Lower lobe of right lung (tissue), 2 donors: Measurements from ENCODE around the gene SLC38A8. TPM values are rescaled to one million over a fixed set of nuclear protein-coding genes. Genes with fewer than 3 reads are reported as not detected.
A peak's percentile ranks its signal among the peaks of the same experiment; 100 is the strongest.

Source experiments
- ATAC-seq, 2 donors: fragments of 200-7000 bp; cut with Tn5 transposase; one replicate each; pipeline ENCODE4 v1.9.1; 2020 to 2022; ENCODE audit warnings: mild to moderate bottlenecking in 2 of 2, moderate library complexity in 2 of 2
- DNase-seq: peaks from one replicate; pipeline ENCODE4 v3.0.0-alpha.2; 2020
- H3K27ac ChIP-seq: fragments of 200-600 bp; one replicate; pipeline ENCODE4 v1.8.0; 2022
- H3K27me3 ChIP-seq: fragments of 200-600 bp; one replicate; pipeline ENCODE4 v1.8.0; 2022; ENCODE audit warnings: low read depth
- H3K36me3 ChIP-seq: fragments of 200-600 bp; one replicate; pipeline ENCODE4 v1.8.0; 2022; ENCODE audit warnings: mild to moderate bottlenecking
- H3K4me1 ChIP-seq: fragments of 200-600 bp; one replicate; pipeline ENCODE4 v1.8.0; 2022
- H3K4me3 ChIP-seq: fragments of 200-600 bp; one replicate; pipeline ENCODE4 v1.8.0; 2022; ENCODE audit warnings: mild to moderate bottlenecking
- H3K9me3 ChIP-seq: fragments of 200-600 bp; one replicate; pipeline ENCODE4 v1.8.0; 2022
- CTCF ChIP-seq: fragments of 200-600 bp; IDR thresholded peaks from one replicate; pipeline ENCODE4 v1.8.0; 2022; ENCODE audit warnings: antibody characterized with exemption, mild to moderate bottlenecking
- intact Hi-C: fragments of 100-400 bp; cut with DNase I; formaldehyde crosslinking; loops from one replicate; pipeline ENCODE4 v1.11.0; 2022
- total RNA-seq: library from RNA; stranded (reverse); fragmentation: NEBNext Ultra II Directional; extraction: Animal tissue kit (Norgen Biotek cat#: 25700); gene quantifications from one replicate; pipeline ENCODE4 v1.2.1, GENCODE V29; 2021
- donor health status: DM: no; HTN: yes; CAD: no; lungs with severe emphysema.

The SLC38A8 gene
- total RNA-seq, 1 donor from 2014 or later: not detected

DNA sequence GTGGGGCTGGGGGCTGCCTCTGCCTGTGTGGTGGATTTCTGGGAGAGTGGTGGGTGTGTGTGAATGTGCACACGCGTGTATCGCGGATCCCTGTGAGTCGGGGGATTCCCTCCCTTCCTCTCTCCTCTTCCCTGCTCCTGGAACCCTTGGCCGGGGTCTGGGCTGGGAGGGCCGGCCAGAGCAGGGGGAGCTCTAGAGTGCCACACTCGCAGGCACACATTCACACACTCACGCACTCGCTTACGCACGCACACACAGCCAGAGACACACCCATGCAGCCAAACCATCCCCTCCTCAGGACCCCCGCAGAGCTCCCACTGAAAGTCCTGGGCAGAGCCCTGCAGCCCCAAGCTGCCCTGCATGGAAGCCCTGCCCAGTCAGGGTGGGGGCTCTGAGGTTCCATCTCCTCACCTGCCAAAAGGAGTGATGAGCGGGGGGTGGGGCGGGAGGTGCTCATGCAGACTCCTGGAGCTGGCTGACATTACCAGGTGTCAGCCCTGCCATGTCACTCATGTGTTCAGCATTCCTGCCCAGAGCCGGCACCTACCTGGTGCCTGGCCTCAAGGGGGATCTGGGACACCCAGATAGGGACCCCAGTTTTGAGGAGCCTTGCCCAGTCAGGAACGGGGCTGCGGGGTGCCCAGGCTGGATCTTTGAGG lies 72.7 kb downstream of the SLC38A8 start:
- DNase-seq (peak; percentile 39), ATAC-seq (no peak)
- Histone ChIP-seq H3K4me3 (no peak overlapping the region), H3K27me3 (peaks cover 13% of the 10 kb centered on the region), H3K9me3 (no peaks in the 10 kb centered on the region), H3K27ac (no peak overlapping the region), H3K36me3 (peaks cover 7% of the 10 kb centered on the region), H3K4me1 (no peaks in the 10 kb centered on the region)
- intact Hi-C loops: no loop called here
- no peak for TF ChIP-seq CTCF

- ATAC-seq (no peak), DNase-seq (peak; percentile 32)
- Histone ChIP-seq H3K9me3 (no peaks in the 10 kb centered on the region), H3K4me3 (no peak overlapping the region), H3K36me3 (peaks cover 7% of the 10 kb centered on the region), H3K27ac (no peak overlapping the region), H3K4me1 (no peaks in the 10 kb centered on the region), H3K27me3 (peaks cover 13% of the 10 kb centered on the region)
- no peak for TF ChIP-seq CTCF
- intact Hi-C loops: no loop called here
These were observed 73.5 kb downstream of the SLC38A8 start for GRCh38 chr16:83968891-83969649.

- H3K27ac ChIP-seq: no peak overlapping the region
- TF ChIP-seq CTCF: no peak
- H3K27me3 ChIP-seq: peaks cover 13% of the 10 kb centered on the region
- H3K9me3 ChIP-seq: no peaks in the 10 kb centered on the region
- no peak for ATAC-seq
- no peaks in the 10 kb centered on the region for H3K4me1 ChIP-seq
- H3K36me3 ChIP-seq: peaks cover 10% of the 10 kb centered on the region
- H3K4me3 ChIP-seq: no peak overlapping the region
- intact Hi-C loops: no loop called here
- DNase-seq: peak; percentile 39
These were observed 74.2 kb downstream of the SLC38A8 start for GRCh38 chr16:83968306-83968851.

DNA sequence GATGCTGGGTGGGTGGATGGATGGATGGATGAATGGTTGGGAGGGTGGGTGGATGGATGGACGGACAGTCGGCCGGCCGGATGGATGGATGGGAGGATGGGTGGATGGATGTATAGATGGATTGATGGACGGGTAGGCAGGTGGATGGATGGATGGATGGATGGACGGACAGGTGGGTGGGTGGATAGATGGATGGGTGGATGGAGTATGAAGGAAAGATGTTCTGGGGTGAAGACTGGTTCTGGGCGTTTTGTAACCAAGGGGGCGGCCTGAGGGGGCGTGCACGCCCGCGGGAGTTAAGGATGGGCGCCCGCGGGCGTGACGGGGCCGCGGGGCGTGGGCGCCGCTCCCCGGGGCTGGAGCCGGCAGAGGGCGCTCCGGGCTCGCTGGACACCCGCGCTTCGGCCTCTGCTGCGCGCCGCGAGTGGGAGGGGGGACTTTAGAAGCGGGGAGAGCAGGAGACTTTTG lies 74.7 kb downstream of the SLC38A8 start, which contains the start of gene NECAB2:
Gene NECAB2 (plus strand): TSS at position 407 of the 468 bp plus-strand sequence. CDS start 405 bp downstream, outside the sequence.
- Histone ChIP-seq H3K27me3 (peaks cover 13% of the 10 kb centered on the region), H3K9me3 (no peaks in the 10 kb centered on the region), H3K4me1 (no peaks in the 10 kb centered on the region), H3K4me3 (no peak within 1 kb of the TSS), H3K36me3 (peaks cover 15% of the 10 kb centered on the region), H3K27ac (no peak within 1 kb of the TSS)
- peak; percentile 59 for TF ChIP-seq CTCF
- ATAC-seq (peak; percentile 61 to 66), DNase-seq (peak; percentile 66)
- intact Hi-C loops: no loop called here

DNA sequence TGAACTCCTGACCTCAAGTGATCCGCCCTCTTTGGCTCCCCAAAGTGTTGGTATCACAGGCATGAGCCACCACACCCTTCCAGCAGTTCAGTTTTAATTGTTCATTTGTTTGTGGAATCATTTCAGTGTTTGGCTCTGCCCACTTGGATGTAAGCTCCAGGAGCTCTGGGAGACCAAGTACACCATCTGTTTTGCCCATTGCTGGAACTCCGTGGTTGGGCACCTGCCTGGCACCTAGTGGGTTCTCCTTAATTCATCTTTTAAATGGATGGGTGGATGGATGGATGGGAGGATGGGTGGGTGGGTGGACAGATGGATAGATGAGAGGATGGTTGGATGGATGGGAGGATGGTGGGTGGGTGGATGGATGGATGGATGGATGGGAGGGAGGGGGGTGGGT lies 75.5 kb downstream of the SLC38A8 start:
- Histone ChIP-seq H3K27ac (no peak overlapping the region), H3K4me3 (no peak overlapping the region), H3K27me3 (peaks cover 13% of the 10 kb centered on the region), H3K4me1 (no peaks in the 10 kb centered on the region), H3K36me3 (peaks cover 21% of the 10 kb centered on the region), H3K9me3 (no peaks in the 10 kb centered on the region)
- DNase-seq: no peak
- TF ChIP-seq CTCF: no peak
- intact Hi-C loops: no loop called here
- no peak for ATAC-seq
